GM18508 (cell line): ENCODE measurements around the gene ADCY7.
"Not testable (repeated sequence)": the region's sequence is repeated elsewhere in the genome, so short reads cannot be mapped to it uniquely, and the experiment has no call there.

ENCODE experiments used
- ATAC-seq: cut with Tn5 transposase; IDR thresholded peaks from one replicate; pipeline ENCODE4 v1.9.1; 2021; ENCODE audit warnings: moderate number of reproducible peaks; ENCODE audit not compliant: insufficient read depth, unreplicated experiment

ADCY7 gene

DNA sequence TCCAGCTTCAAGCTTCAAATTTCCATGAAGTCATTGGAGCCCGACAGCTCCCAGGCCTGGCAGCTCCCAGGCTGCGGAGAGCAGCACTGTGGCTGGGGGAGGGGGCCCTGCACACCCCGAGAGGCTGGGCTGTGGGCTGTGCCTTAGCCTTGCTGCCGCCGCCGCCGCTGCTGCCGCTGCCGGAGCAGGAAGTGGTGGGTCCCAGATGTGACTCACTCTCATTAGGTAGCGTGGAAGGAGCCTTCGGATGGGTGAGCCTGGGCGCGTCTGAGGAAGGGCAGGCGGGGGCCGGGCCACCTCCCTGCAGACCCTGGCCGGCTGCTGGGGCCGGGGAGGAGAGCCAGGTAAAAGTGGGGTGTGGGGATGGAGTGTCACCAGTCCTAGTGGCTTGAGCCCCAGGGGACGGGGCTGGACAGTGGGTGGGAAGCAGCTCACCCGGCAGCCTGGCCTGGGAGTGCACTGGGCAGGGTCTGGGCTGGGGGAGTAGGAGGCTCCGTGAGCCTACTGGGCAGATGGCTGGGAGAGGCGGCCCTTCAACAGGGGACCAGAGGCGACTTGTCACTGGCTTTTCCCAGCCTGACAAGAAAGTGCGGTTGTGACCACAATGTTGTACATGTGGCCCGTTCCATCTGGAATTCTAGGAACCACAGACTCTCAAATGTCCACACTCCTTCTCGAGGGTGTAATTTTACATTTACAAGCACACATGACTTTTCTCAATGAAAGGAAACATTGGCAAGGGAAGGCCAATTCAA, at the start of gene ADCY7:
Gene ADCY7 (plus strand): TSS at position 215 of the 755 bp plus-strand sequence. CDS start 21,629 bp downstream, outside the sequence.
- ATAC-seq, result peak; percentile 63

DNA sequence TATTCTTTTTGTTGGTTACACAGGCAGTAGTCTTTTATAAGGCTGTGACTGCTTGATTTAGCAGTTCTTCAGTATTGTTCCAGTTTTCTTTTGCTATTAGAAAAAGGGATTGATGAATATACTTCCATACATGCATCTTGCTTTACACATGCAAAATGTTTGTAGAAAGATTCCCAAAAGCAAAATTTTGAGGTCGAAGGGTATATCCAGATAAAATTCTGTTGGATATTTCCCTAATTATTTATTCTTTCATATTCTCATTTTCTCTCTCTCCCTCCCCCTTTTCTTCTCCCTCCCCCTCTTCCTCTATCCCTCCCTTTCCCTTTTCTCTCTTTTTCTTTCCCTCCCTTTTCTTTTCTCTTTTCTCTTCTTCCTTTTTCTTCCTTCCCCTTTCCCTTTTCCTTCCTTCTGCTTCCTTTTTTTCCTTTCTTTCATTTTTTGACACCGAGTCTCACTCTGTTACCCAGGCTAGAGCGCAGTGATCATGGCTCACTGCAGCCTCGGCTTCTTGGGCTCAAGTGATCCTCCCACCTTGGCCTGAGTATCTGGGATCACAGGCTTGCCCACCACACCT, 46.9 kb upstream of the ADCY7 start:
- no peak for ATAC-seq

DNA sequence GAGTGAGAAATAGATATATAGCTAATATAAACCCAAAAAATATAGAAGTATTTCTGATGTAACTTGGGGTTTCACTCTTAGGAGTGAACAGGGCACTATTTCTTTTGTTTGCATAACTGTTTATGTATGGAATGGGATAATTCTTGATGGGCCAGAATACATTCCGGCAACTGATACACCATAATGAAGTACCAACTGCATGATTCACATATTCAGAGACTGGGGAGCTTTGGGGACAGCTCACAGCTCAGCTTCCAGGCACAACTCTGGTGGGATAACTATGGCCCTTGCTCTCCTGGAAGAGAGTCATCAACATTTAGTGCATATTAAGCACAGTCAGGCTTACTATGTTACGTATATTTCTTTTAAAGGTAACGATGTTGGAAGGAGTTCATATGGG, 42.1 kb upstream of the ADCY7 start:
- no peak for ATAC-seq

DNA sequence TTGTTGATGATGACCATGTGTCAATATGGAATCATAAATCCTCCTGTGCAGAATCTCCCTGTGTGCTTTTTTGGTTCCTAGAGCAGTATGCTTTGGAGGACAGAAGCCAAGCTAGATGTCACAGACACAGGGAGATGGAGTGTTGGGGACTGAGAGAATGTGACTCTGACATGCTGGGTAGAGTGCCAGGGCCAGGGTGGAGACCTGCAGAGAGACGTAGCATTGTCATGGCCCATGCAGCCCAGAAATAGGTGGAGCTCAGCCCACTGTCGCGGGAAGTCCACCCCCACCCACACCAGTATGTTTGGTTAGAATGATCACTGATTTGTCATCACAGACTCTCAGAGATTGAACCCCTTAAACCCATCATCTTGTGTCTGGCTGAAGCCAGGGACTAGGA, 39.2 kb upstream of the ADCY7 start:
- no peak for ATAC-seq

DNA sequence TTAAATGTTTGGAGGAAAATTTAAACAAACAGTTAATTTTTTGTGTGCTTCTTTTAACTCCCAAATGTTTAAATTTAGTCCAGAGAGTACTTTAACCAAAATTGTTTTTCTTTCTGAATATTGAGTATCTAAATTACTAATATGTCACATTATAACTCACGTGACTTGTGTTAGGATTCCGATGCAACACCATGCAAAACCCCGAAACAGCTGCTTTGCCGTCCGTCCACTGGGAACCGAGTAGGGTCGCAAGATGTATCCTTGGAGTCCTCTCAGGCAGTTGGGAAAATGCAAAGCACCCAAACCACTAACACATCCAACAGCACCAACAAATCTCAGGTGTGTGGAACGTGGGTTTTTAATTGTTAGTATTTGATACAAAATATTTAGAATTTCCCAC, 38.7 kb upstream of the ADCY7 start:
- no peak for ATAC-seq

DNA sequence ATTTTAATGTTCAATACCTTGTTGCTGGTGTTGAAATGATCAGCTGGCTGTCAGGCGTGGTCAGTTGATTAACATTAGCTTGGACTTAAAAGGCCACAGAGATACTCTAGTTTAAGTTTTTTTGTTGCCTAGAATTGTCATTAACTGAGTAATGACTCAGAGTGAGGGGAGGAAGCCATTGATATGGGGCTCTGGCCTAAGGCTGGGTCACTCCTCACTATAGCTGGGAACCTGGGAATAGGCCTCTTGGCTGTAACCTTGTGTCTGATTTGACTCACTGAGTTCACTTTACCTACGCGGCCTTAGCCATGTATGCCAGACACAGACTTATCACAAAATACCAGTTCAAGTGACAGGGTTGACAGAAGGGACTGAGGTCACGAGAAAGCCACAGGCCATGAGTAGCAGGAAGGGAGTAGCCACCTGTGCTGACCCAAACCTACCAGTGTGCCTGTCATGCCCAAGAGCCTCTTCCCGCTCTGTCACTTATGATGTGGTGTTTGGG, 37.9 kb upstream of the ADCY7 start:
- ATAC-seq, result no peak

DNA sequence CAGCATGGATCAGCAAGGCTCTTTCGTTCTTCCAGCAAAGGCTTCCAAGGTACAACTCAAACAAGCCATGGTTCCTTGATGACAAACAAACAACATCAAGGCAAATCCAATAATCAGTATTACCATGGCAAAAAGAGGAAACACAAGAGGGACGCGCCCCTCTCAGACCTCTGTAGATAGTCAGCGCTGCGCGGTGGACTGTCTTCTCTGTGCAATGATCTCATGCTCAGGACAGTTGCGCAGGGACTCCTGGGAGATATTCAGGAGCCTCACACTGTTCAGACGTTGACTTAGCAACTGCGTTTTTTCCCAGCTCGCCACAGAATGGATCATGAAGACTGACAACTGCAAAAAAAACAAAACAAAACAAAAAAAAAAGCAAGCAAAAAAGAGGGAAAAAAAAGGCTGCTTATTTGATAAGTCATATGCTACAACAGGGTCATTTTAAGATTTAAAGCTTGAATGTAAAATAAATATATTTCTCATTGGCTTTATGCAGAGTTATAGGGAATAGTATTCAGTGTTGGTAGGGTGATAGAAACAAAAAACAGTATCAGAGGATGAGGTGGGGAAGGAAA, 37.1 kb upstream of the ADCY7 start:
- no peak for ATAC-seq

DNA sequence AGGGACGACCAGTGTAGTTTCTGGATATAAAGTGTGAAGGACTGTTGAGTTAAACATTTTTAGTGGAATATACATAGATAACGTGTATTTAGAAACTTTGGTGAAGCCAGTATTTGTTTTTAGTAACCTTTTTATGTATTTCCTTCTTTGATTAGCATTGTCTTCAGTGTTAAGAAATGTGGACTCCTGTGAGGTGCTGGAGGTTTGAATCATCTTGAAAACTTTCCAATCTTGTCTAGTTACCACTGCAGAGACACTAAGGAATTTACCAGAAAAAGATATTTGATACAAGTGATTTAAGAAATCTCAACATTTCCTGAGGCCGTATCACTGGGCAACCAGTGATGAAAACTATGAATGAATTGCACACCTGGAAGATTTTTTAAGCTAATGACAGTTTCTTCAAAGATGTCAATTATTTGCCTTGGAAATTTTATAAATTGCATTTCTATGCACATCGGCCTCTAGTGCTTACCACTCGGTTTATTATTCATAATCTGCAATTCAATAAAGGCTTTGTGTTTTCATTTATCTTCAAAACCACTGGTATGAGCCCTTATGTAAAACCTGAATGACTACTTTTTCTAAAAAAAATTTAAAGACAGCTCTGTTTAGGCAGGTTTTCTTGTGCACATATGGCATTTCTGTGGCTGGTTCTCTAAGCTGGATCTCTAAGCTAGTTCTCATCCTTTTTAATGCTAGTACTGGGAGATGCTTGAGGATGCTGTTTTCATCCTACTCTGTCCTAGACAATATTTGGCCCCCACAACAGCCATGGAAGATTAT, 31.4 kb upstream of the ADCY7 start:
- no peak for ATAC-seq

DNA sequence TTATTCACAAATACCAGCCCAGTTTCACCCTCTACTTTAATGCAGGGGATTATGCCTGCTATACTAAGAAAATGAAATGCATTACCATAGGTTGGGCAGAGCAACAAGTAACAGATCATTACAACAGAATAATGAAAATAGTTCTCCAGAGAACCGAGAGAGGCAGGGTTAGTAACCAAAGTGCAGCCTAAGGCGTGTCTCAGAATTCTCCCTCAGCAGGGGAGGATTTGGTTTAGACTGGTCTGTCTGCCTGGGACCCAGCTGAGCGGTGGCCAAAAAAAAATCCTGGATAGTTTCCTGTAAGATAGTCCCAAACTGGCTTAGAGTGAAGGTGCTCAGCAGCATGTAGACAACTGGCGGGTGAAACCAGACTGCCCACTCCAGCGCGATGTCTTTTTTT, 30.8 kb upstream of the ADCY7 start:
- ATAC-seq, result no peak

DNA sequence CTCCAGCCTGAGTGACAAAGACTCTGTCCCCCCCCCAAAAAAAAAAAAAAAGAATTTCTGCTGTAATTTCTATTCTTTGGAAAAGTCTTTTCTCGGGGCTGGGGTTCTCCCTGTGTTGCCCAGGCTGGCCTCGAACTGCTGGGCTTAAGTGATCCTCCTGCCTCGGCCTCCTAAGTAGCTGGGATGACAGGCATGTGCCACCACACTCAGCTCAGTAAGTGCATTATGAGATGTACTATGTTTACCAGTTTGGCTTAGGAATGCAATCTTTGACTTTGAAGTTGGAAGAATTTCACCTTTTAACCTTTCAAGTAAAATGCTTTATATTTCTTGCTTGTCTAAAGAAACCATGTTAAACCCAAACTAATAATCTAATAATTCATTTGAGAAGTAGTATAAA, 28.0 kb upstream of the ADCY7 start:
- no peak for ATAC-seq

DNA sequence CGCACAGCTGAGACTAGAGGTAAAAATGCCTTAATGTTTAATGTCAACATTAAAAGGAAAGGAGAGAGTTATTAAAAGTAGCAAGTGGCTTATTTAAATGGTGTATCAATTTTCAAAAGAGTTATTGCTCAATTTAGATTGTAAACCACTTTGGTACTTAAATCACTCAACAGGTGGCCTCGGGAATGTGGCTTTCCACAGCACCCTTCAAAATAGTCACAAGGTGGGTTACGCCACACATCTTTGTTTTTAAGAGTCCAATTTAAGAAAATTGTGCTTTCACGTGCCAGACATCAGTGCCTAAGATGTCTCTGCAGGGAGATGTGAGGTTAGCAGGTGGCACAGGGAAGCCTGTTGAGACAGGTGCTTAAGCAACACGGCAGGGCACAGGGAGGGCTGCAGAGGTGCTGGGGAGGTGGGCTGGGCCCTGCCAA, 27.5 kb upstream of the ADCY7 start:
- no peak for ATAC-seq

DNA sequence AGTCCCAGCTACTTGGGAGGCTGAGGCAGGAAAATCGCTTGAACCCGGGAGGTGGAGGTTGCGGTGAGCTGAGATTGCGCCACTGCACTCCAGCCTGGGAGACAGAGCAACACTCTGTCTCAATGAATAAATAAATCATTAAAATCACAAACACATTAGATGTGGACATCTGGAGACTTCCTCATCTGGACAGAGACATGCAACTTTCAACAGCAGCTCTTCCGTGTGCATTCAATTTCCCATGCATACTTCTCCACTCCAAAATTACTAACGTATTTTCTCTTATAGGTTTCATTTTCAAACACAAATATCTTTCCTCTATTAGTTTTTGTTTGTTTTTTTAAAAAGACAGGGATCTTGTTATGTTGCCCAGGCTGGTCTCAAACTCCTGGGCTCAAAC, 23.3 kb upstream of the ADCY7 start:
- ATAC-seq, result not testable (repeated sequence)

DNA sequence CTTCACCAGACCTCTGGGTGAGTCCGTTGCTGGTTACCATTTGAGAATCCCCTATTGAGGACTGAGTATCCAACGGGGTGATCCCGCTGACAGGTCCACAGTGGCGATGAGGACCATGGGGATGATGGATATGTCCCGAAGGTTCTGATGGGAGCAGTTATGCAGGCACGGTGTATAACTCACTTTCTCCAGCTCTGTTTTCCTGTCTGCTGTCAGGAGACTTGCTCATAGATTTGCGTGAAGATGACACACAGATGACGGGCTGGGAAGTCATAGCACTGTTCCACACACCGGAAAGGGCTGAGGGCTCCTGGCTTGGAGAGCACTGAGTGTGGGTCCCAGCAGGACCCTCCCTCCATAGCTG, 22.2 kb upstream of the ADCY7 start:
- no peak for ATAC-seq

DNA sequence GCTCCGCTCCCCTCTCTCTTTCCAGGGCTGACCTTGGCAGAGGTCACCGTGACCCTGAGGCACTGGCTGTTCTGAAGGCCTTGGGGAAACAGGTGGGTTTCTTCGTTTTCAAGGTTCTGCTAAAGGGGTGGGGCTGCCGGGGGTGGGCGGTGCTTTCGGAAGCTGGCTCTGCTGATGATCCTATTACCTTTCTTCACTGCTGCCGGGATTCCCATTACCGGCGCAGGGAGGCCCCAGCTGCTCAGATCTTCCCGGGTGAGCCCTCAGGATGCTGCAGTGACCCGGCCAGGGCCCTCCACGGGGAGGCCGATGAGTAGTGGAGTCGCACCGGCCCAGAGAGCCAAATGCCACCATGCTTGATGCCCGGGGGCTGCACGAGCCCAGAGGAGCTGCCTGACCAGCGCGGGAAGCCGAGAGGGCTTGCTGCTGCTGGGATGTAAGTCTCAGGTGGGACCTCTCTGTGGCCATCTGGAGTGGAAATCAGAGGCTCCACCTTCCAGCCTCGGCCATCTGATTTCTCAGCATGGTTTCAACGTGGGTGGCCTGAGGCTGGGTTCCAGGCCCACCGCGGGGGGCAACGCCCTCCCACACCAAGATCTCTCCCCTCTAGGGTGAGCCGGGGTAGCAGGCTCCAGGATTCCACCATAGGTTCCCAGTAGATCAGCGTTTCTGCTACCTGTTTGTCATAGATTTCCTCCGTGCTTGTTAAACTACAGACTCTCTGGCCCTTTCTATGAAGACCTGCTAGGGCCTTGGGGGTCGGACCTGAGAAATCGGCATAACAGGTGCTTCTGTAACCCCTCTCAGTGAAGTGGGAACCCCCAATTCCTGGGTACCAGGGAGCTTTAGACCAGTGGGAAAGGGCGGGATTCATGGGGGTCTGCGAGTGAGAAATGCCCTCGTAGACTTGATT, 21.6 kb upstream of the ADCY7 start:
- ATAC-seq, result no peak

DNA sequence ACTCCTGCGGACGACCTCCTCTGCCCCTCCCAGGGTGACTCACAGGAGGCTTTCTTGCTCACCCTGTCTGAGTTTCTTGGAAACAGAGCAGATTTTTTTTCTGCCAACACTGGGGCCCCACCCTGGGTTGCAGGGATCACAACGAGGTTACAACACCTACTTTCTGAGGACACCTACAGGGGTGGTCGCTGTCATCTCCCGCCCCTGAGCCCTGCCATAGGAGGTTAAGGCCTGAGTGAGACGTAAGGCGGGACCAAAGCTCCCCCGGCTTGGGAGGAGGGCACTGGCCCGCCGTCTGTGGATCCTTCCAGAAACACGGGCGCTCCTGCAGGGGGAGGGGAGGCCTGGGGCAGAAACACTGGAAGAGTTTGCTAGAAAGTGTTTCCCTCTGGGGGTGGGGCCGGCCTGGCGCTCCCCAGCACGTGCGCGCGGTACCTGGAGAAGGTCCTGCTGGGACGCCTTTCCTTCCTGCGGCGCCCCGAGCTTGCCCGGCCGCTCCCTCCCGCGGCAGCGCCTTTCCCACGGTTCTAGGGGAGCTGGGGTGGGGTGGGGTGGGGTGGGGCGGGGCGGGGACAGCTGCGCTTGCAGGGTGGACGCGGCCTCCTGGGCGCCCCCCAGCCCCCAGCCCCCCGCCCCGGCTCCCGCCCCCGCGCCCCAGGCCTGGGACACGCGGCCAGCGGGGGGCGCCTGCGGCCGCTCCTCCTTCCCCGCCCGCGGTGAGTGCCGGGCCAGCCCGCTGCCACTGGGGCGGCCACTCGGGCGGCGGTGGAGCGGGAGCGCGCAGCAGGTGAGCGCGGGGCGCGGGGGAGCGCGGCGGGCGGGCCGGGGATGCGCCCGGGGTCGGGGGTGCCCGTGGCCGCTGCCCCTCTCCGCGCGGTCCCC, 20.7 kb upstream of the ADCY7 start:
- ATAC-seq, result no peak

DNA sequence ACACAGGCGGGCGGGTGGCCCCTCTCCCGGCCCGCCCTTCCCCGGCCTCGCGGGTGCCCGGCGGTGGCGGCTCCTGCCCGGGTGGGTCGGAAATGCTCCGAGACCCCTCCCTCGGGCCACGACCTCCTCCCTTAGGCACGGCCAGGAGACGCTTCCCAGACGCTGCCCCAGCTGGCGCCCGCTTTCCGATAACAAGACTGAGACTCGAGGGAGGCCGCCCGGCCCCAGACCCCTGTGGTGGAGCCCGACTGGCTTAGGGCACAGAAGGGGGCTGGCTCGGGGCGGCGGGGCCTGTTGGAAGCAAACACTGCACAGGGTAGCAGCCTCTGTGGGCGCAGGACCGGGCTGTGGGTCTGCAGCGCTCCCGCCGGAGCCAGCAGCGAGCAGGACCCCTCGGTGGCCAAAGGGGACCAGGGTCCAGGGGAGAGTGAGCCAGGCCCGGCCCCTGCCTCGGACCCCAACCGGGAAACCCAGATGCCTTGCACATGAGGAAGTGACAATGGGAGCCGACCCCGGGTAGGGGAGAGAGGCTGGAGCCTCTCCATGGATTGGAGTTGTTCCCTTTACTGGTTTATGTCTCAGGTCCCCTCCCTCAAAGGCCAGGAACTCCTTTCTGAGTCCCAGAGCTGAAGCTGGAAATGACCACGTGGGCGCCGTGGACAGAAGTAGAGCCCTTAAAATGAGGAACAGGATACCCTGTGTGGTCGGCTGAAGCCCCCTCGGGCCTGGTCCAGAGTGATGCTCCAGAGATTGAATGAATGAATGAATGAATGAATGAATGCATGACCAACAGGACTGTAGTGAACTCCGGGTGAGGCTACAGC, 19.8 kb upstream of the ADCY7 start:
- no peak for ATAC-seq

DNA sequence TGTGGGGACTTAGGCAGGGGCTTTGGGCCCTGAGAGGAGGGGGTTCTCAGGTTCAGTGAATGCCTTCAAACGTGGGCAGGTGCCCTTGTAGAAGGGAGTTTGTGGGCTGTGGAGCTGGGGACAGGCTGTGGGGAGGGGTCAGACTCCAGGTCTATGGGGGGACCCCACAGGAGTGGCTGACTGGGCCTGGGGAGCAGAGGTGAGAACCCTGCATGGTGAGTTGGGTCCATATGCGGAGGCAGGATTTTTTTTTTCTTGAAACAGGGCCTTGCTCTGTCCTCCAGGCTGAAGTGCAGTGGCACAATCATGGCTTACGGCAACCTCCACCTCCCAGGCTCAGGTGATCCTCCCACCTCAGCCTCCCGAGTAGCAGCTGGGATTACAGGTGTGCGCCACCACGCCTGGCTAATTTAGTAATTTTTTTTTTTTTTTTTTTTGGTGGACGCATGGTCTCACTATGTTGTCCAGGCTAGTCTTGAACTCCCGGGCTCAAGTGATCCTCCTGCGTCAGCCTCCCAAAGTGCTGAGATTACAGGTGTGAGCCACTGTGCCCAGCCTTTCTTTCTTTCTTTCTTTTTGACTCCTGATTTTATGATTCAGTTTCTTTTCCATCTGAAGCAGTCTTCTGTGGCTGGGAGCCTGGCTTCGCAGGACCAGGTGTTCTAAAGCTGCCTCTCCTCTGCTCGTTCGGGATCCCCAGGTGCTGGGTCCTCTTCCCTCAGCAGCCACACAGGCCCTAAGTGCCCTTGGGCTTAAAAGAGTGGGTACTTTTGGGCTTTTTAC, 19.0 kb upstream of the ADCY7 start:
- ATAC-seq, result no peak
